Renal cortical epithelial cell (primary cell): ENCODE results near the gene CDC34. TPM values are rescaled to one million over a fixed set of nuclear protein-coding genes. Genes with fewer than 3 reads are reported as not detected.

Experiments
- DNase-seq: peaks from one replicate; pipeline ENCODE4 v3.0.0-alpha.2; 2011; ENCODE audit warnings: low read depth
- total RNA-seq: library from RNA; depleted of rRNA; stranded (reverse); fragments of >200 nt; gene quantifications from 2 replicates; pipeline ENCODE4 v1.2.3, GENCODE V29; 2014

CDC34 gene
- total RNA-seq, 1 donor from 2014 or later, result 50.3 TPM

DNA sequence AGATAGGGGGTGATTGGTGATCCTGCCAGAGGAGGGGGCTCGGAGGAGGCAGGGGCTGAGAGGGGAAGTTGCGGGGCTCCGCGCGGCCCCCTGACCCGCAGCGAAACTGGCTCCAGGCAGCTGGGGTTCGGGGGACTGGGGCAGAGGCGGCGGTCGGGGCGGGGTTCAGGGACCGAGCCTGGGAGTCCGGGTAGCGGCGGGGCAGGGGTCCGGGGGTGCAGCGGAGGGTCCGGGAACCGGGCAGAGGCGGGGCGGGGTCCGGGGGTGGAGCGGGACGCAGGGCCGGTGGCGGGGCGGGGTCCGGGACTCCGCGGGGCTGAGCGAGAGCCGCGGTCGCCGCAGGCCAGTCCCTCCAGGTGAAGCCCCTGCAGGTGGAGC is 34.1 kb upstream of the CDC34 start:
- DNase-seq, result no peak

DNA sequence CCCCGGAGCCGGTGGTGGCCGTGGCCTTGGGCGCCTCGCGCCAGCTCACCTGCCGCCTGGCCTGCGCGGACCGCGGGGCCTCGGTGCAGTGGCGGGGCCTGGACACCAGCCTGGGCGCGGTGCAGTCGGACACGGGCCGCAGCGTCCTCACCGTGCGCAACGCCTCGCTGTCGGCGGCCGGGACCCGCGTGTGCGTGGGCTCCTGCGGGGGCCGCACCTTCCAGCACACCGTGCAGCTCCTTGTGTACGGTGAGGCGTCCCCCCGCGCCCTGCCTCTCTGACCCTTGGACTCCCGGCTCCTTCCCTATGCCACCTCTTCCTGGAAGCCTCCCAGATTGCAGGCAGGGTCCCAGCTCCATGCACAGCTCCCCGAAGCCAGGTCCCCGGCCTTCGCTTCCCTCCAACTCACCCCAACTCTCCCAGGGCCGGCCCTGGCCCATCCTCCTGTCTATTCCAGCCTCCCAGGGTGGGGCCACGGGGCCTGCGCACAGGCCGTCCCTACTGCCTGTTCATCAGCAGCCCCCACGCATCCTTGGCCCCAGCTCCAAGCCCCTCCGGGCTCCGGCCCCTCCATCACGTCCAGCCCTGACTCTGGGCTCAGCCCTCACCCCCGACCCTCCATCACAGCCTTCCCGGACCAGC is 33.6 kb upstream of the CDC34 start:
- no peak for DNase-seq

DNA sequence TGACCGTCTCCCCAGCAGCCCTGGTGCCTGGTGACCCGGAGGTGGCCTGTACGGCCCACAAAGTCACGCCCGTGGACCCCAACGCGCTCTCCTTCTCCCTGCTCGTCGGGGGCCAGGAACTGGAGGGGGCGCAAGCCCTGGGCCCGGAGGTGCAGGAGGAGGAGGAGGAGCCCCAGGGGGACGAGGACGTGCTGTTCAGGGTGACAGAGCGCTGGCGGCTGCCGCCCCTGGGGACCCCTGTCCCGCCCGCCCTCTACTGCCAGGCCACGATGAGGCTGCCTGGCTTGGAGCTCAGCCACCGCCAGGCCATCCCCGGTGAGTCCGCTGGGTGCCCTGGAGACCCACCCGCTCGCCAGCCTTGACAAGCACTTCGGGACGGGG is 33.1 kb upstream of the CDC34 start:
- no peak for DNase-seq

DNA sequence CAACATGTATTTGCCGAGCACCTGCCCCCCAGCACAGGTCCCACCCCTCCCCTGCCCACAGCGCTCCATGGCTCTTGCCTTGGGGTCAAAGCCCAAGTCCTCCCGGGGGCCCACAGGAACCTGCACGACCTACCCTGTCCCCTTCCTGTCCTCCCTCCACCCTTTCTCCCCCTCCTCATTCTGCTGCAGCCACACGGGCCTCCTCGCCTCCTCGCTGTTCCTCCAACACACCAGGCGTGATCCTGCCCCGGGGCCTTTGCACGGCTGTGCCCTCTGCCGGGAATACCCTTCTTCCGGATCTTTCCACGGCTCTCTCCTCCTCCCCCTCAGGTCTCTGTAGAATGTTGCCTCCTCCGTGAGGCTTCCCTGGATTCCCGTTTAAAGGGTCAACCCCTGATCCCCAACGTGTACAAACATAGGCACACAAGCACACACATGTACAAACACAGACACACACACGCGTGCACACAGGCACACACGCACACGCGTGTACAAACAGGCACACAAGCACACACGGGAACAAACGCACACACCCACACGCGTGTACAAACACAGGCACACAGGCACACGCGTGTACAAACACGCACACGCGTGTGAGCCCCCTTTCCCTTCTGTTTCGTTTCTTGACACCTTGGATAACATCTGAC is 32.5 kb upstream of the CDC34 start:
- no peak for DNase-seq

DNA sequence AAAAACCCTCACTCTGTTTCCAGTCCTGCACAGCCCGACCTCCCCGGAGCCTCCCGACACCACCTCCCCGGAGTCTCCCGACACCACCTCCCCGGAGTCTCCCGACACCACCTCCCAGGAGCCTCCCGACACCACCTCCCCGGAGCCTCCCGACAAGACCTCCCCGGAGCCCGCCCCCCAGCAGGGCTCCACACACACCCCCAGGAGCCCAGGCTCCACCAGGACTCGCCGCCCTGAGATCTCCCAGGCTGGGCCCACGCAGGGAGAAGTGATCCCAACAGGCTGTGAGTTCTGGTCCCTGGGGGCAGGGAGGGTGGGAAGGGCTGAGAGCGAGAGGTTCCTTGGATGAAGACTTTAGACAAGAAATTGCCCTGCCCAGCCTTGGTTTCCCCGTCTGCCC is 29.9 kb upstream of the CDC34 start:
- no peak for DNase-seq

DNA sequence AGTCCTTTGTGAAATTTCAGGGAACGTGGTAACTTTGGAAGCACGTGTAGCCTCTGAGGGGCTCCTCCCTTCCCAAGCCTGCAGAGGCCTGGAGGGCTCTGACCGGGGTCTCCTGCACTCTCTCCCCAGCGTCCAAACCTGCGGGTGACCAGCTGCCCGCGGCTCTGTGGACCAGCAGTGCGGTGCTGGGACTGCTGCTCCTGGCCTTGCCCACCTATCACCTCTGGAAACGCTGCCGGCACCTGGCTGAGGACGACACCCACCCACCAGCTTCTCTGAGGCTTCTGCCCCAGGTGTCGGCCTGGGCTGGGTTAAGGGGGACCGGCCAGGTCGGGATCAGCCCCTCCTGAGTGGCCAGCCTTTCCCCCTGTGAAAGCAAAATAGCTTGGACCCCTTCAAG is 26.9 kb upstream of the CDC34 start:
- no peak for DNase-seq

DNA sequence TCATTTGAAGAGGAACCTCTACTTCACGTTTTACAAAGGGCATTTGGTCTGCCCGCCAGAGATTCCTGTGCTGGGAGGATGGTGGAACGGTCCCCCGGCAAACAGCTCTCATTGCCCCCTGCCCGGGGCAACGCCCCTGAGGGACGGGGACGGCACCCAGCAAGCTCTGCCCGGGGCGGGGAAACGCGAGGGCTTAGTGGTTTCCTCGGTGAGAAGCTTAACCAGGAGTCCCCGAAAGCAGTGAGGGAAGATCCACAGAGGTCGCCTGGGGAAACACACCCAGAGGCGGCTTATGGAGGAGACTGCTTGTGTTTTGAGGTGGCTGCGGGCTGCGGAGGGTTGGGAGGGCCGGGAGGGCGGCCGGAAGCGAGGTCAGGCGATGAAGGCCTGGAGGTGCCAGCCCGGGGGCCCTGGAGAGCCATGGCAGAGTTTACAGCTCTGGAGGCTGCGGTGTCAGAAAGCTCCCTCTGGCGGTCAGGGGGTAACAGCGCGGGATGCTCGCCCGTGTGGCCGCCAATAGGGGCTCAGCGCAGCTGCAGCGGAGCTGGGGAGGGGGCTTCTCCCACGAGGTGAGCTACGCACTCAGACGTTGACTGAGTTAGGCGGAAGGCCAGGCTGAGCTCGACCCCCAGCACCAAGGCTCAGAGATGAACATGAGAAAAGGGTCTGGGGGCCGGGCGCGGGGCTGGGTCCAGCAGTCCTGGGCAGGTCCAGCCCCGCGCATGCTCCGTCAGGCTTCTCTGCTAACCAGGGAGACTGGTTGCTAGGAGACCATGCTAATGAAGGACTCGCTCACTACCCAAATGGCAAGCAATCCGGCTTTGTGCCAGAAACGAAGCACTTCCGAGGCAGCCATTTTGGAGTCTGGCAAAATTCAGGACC is 24.9 kb upstream of the CDC34 start:
- peak; percentile 100 for DNase-seq

DNA sequence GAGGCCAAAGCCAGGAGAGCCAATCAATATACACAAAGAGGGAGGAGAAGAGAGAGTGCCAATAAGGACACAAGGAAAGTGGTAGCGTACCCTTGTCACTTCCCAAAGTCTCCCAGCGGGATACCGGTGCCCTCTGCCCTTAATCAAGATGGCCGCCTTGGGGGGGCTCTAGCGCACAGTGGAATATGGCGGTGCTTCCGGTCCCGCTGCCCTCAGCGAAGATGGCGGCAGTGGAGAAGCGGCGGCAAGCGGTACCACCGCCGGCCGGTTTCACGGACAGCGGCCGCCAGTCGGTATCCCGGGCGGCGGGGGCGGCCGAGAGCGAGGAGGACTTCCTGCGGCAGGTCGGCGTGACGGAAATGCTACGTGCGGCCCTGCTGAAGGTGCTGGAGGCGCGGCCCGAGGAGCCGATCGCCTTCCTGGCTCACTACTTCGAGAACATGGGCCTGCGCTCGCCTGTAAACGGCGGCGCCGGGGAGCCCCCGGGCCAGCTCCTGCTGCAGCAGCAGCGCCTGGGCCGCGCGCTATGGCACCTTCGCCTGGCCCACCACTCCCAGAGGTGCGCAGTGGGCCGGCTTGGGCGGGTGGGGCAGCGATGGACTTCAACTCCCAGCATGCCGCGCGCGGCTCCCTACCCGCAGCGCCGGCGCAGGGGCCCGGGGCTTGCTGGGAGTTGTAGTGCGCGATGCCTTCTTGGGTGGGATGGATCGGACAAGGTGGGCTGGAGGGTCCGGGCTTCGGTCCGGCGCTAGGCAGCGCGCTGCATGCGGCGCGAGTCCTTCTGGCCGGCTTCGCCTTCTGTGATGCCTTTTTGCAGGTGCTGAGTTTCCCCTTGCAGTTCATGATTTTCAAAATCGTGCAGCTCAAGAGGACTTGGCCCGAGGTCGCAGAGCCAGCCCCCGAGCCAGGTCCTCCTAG is 24.0 kb upstream of the CDC34 start, which contains the start of gene TPGS1:
TPGS1 (plus strand) TSS at position 212 of the 918 bp plus-strand sequence; CDS start at position 222, 10 bp downstream.
- DNase-seq, result no peak

DNA sequence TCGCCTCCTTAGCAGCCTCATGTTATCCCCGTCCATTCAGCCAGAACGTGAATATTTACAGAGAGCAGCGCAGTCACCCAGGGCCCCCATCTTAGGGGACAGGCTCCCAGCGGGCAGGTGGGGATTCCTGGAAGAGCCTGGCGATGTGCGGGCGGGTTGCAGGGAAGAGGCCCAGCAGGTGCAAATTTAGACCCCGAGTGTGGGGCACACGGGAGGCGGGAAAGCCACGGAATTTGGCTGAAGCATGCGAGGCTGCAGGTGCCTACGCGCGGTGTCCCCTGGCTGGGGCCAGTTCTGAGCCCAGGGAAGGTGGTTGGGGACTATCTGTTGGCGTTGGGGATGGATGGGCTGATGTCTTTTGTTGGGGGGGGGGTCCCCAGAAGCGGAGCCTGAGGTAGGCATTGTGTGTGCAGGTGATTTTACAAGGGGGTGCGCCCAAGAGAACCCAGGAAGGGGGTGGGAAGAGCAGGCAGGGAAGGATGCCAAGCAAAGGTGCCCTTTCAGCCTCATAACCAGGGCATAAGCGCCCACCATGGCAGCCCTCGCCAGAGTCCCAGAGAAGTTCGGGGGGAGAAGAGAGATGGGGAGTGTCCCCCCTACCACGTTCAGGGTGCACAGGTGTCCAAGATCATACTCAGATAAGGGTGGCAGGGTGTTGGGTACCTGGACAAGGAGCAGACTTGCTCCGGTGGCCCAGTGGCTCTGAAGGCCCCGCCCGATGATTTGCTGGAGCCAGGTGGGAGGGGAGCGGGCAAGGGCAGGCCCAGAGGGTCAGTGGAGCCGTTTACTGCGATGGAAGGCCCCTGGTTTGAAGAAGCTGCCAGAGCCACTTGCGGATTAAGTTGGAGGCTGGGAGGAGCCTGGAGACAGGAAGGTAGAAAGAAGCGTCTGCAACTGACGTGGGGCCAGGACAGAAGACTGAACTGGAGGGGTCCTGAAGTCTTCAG is 23.1 kb upstream of the CDC34 start:
- no peak for DNase-seq

DNA sequence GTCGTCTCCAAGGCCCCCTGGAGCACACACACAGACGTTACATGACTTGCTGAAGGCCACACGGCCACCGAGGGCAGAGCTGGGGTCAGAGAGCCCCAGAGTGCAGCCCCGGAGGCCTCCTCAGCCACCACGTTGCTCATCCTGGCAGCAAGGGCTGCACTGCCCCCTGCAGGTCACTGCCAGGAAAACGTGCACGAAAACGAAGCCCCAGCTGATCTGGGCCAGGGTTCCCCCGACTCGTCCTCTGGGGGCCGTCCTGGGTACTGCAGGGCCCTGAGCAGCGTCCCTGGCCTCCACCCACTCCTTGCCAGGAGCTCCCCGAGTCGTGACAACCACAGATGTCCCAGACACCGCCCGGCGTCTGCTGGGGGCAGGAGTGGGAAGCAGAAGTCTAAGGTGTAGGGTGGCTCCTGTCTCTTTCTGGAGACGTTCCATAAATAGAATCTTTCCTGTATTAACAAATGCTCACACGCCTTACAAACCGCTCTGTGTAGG is 20.9 kb upstream of the CDC34 start:
- DNase-seq, result peak; percentile 42

DNA sequence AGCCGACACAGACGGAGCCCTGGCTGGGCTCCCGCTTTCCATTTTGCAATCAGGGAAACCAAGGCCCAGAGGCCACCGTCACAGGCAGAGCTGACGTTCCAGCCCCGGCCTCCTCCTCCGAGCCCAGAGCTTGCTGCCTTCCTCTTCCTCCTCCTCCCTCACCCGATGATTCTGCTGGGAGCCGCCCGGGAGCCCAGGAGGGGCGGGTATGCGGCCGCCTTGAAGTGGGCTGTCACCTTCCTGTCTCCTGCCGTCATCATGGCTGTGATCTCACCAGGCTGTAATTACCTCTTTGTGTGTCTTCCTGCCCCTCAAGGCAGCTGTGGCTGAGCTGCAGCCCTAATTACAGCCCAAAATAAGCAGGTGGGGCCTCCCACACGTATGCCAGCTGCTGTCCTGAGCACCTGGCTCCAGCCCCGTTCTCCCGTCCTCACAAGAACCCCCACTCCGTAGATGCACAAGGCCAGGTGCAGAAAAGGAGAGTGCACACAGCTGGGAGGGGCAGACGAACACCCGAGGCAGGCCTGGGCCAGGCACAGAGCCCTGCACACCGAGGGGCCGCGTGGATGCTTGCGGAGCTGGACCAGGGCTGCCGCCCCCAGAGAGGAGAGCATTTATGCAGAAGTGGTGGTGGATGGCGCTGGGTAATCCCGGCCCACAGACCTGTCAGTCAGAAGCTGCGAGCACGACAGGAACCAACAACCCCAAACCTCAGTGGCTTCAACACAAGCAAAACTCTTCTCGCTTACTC is 20.3 kb upstream of the CDC34 start:
- DNase-seq, result no peak

DNA sequence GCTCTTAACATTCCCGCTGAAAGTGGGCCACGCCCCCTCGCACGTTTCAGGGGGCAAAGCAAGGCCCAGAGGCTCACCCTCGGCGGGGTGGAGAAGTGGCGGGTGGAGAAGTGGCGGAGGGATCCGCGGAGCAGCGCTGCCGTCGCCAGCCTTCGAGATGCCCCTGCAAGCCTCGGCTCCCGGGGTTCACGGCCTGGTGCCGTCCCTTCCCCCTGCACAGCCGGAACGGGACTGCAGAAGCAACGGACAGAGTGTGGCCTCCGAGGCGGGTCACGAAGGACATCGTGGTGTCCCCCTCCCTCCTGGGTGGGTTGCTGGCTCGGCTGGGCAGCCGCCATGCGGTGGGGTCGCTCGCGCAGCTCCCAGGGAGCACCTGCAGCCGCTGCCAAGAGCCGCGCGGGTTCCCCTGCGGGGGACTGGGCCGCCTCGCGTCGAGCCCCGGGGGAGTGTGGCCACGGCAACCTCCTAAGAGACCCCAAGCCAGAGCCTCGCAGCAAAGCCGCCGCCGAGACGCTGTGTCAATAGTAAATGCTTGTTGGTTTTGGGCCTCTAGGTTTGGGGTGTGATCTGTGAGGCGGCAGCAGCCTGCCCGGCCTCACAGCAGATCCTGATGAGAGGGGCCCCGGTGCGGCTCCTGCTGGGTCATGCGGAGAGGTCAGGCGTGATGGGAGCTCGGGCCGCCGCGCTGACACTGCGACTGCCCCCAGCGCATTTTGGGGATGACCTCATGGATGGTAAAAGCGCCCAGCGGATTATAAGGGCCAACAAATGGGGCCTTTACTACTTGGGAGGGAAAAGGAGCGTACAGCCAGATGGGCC is 18.8 kb upstream of the CDC34 start:
- DNase-seq, result no peak

DNA sequence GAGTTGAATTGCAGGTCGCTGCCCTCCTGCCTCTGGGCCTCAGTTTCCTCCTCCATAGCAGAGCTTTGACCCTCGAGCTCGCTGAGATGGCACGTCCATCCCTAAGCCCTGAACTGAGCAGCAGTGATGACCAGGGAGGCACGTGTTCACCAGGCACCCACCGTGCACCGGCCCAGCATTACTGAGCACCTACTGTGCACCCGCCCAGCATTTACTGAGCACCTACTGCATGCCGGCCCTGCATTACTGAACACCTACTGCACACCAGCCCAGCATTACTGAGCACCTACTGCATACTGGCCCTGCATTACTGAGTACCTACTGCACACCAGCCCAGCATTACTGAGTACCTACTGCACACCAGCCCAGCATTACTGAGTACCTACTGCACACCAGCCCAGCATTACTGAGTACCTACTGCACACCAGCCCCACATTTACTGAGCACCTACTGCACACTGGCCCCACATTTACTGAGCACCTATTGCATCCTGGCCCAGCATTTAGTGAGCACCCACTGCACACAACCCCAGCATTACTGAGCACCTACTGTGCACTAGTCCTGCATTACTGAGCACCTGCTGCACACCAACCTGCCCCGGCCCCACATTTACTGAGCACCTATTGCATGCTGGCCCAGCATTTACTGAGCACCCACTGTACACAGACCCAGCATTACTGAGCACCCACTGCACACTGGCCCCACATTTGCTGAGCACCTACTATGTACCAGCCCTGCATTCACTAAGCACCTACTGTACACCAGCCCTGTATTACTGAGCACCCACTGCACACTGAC is 18.0 kb upstream of the CDC34 start:
- no peak for DNase-seq

DNA sequence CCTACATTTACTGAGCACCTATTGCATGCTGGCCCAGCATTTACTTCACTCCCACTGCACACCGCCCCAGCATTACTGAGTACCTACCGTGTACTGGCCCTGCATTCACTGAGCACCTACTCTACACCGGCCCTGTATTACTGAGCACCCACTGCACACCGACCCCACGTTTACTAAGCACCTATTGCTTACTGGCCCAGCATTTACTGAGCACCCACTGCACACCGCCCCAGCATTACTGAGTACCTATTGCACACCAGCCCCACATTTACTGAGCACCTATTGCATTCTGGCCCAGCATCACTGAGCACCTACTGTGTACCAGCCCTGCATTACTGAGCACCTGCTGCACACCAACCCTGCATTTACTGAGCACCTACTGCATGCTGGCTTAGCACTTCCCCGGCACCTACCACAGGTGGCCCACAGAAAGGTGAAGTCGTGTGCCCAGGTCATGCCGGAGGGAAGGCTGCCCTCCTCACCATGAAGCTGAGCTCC is 17.3 kb upstream of the CDC34 start:
- no peak for DNase-seq

DNA sequence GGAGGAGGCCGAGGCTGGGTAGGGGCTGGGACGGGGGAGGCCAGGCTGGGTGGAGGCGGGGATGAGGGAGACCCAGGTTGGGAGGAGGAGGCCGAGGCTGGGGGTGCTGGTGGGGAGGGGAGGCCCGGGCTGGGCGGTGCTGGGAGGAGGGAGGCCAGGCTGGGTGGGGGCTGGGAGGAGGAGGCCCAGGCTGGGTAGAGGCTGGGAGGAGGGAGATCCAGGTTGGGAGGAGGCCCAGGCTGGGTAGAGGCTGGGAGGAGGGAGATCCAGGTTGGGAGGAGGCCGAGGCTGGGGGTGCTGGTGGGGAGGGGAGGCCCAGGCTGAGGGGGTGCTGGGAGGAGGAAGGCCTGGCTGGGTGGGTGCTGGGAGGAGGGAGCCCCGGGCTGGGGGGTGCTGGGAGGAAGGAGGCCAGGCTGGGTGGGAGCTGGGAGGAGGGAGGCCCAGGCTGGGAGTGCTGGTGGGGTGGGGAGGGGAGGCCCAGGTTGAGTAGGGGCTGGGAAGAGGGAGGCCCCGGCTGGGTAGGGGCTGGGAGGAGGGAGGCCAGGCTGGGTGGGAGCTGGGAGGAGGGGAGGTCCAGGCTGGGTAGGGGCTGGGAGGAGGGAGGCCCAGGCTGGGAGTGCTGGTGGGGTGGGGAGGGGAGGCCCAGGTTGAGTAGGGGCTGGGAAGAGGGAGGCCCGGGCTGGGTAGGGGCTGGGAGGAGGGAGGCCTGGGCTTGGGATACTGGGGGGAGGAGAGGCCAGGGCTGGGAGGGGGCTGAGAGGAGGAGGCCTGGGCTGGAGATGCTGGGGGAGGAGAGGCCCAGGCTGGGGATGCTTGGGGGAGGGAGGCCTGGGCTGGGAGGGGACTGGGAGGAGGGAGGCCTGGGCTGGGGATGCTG is 13.6 kb upstream of the CDC34 start:
- no peak for DNase-seq

DNA sequence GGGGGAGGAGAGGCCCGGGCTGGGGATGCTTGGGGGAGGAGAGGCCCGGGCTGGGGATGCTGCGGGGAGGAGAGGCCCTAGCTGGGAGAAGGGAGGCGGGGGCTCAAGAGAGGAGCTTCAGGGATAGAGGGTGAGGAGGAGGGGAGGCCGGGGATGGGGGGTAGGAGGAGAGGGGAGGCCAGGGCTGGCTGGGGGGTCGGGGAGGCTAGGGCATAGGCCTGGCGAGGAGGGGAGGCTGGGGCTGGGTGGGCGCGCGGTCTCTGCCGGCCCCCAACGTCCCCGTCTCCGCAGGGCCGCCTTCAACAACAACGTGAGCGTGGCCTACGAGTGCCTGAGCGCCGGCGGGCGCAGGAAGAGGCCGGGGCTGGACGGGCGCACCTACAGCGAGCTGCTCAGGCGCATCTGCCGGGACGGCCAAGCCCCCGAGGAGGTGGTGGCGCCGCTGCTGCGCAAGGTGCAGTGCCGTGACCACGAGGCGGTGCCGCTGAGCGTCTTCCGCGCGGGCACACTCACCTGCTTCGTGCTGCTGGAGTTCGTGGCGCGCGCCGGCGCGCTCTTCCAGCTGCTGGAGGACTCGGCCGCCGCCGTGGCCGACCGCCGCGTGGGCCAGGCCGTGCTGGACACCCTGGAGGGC is 12.8 kb upstream of the CDC34 start:
- no peak for DNase-seq
